Stomach (tissue), 9 donors: Measurements from ENCODE around the gene PARD3. TPM values are rescaled to one million over a fixed set of nuclear protein-coding genes. Genes with fewer than 3 reads are reported as not detected.
A peak's percentile ranks its signal among the peaks of the same experiment; 100 is the strongest.
"Not testable (repeated sequence)": the region's sequence is repeated elsewhere in the genome, so short reads cannot be mapped to it uniquely, and the experiment has no call there.

ENCODE experiments used
- DNase-seq, 2 donors: peaks; one replicate each; pipeline versions ENCODE4 v3.0.0 to v3.0.0-alpha.2; 2013 to 2019
- H3K27ac ChIP-seq, 5 donors: fragments of 200-600 bp in 4 of 5; sonication (generic) in 4 of 5; one replicate each; pipeline ENCODE4 v1.5.1; 2013 to 2019; ENCODE audit warnings: mild to moderate bottlenecking in 1 of 5, moderate library complexity in 1 of 5
- H3K27me3 ChIP-seq, 3 donors: fragments of 200-600 bp; sonication (generic); one replicate each; pipeline ENCODE4 v1.5.1; 2017 to 2019; ENCODE audit warnings: mixed run types in 1 of 3
- H3K36me3 ChIP-seq, 4 donors: fragments of 200-600 bp; sonication (generic); 1 replicate in 3 of 4; 2 replicates in 1 of 4; pipeline ENCODE4 v1.5.1; 2016 to 2019
- H3K4me1 ChIP-seq, 4 donors: fragments of 200-600 bp; sonication (generic); one replicate each; pipeline ENCODE4 v1.5.1; 2016 to 2019
- H3K4me3 ChIP-seq, 4 donors: fragments of 200-600 bp; sonication (generic) in 3 of 4; one replicate each; pipeline ENCODE4 v1.5.1; 2016 to 2019; ENCODE audit warnings: mild to moderate bottlenecking in 1 of 4
- H3K9me3 ChIP-seq, 4 donors: fragments of 200-600 bp; sonication (generic); one replicate each; pipeline ENCODE4 v1.5.1; 2016 to 2019
- EP300 ChIP-seq: sonication (generic); formaldehyde crosslinking; IDR thresholded peaks from one replicate; pipeline ENCODE4 v1.6.1; 2017; ENCODE audit warnings: antibody characterized with exemption
- POLR2A ChIP-seq, 4 donors: fragments of 450-650 bp; IDR thresholded peaks; one replicate each; pipeline ENCODE4 v1.6.1; 2016; ENCODE audit warnings: antibody characterized with exemption in 4 of 4, control low read depth in 2 of 4, mild to moderate bottlenecking in 1 of 4, moderate library complexity in 1 of 4
- POLR2AphosphoS5 ChIP-seq, 3 donors: sonication (generic); formaldehyde crosslinking; IDR thresholded peaks; one replicate each; pipeline ENCODE4 v1.6.1; 2016; ENCODE audit warnings: antibody characterized with exemption in 3 of 3
- WGBS, 5 donors: extraction: QIAGEN DNeasy Blood & Tissue Kit in 3 of 5; methylation state at CpG; one replicate each; pipeline versions ENCODE4 v1.1.5 to v1.1.7; 2013 to 2018; 5-methylcytosine and 5-hydroxymethylcytosine counted together
- intact Hi-C: fragments of 100-400 bp; cut with DNase I; formaldehyde crosslinking; loops from one replicate; pipeline ENCODE4 v1.15.1; 2023; ENCODE audit warnings: low total_unique reads
- polyA plus RNA-seq, 3 donors: library from polyadenylated mRNA; stranded (reverse); fragments of 200-250 nt; gene quantifications; one replicate each; pipeline ENCODE4 v1.2.3, GENCODE V29; 2013
- total RNA-seq, 5 donors: library from RNA; depleted of rRNA; stranded (reverse); fragments of >200 nt; gene quantifications; one replicate each; pipeline versions ENCODE4 v1.1.0 to v1.2.3, GENCODE V29; 2014 to 2016
- TF ChIP-seq, protein P1 (sequence below), 7 experiments: fragments of 450-650 bp in 4 of 7; fragments of 200-600 bp in 3 of 7; sonication (generic) in 3 of 7; IDR thresholded peaks; one replicate each; pipeline ENCODE4 v1.5.1; 2016 to 2019; ENCODE audit warnings: antibody characterized with exemption in 7 of 7, control low read depth in 2 of 7, mild to moderate bottlenecking in 1 of 7
- donor health status: healthy with polysubstance abuse.
- donor health status: Bipolar disorder and iron deficiency.
- donor health status: healthy.

PARD3 gene
- total and polyA plus RNA-seq, 8 donors, result 13.7 to 118 (median 31.8) TPM

DNA sequence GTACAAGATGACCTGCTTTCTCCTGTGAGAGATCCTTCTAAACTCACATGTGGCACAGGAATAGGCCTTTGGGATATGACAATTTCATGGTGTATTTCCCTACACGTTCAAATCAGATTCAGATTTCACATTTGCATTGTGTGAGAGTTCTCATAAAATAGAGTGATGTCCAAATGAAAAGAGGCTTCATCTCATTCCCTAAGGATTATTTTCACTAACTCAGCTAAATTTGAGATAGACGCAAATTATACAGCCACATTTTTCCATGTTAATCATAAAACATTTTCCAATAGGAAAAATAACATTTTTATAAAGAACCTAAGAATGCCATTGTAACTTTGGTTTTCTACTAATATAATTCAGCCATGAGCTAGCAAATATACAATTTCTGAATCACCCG is 35.5 kb upstream of the PARD3 start:
- H3K36me3 ChIP-seq, result no peaks in the 10 kb centered on the region
- intact Hi-C loops, result no loop called here
- H3K4me3 ChIP-seq, result no peak overlapping the region
- WGBS, 5 donors, result 75 to 81% (median 80%) methylated on average over 3 of the region's 3 CpGs
- H3K27me3 ChIP-seq, result no peaks in the 10 kb centered on the region
- peaks cover 0 to 7% (median 3%) of the 10 kb centered on the region in 4 donors for H3K4me1 ChIP-seq
- H3K27ac ChIP-seq, result no peak overlapping the region
- DNase-seq, result no peak
- no peaks in the 10 kb centered on the region for H3K9me3 ChIP-seq
- TF ChIP-seq EP300, result no peak
- TF ChIP-seq, protein P1, sequence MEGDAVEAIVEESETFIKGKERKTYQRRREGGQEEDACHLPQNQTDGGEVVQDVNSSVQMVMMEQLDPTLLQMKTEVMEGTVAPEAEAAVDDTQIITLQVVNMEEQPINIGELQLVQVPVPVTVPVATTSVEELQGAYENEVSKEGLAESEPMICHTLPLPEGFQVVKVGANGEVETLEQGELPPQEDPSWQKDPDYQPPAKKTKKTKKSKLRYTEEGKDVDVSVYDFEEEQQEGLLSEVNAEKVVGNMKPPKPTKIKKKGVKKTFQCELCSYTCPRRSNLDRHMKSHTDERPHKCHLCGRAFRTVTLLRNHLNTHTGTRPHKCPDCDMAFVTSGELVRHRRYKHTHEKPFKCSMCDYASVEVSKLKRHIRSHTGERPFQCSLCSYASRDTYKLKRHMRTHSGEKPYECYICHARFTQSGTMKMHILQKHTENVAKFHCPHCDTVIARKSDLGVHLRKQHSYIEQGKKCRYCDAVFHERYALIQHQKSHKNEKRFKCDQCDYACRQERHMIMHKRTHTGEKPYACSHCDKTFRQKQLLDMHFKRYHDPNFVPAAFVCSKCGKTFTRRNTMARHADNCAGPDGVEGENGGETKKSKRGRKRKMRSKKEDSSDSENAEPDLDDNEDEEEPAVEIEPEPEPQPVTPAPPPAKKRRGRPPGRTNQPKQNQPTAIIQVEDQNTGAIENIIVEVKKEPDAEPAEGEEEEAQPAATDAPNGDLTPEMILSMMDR (IDR thresholded peaks at IDR 0.05), result no peak
- no peak for TF ChIP-seq POLR2AphosphoS5 (IDR thresholded peaks at IDR 0.05)
- no peak for TF ChIP-seq POLR2A (IDR thresholded peaks at IDR 0.05)

DNA sequence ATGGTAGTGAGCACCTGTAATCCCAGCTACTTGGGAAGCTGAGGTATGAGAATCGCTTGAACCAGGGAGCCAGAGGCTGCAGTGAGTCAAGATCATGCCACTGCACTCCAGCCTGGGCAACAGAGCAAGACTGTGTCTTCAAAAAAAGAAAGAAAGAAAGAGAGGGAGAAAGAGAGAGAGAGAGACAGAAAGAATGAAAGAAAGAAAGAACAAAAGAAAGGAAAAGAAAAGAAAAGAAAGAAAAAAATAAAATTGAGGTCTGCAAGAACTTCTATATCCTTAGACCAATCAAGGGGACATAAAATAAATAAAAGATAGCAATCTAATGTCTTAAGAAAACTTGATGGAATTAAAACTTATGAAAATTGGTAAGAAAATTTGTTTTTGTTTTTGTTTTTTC is 34.9 kb upstream of the PARD3 start:
- WGBS, 5 donors, result 85 to 100% (median 96%) methylated on average over 1 of the region's 1 CpG
- Histone ChIP-seq H3K4me3 (no peak overlapping the region), H3K27me3 (no peaks in the 10 kb centered on the region), H3K27ac (no peak overlapping the region), H3K4me1 (peaks cover 0 to 7% (median 3%) of the 10 kb centered on the region in 4 donors), H3K36me3 (no peaks in the 10 kb centered on the region), H3K9me3 (no peaks in the 10 kb centered on the region)
- TF ChIP-seq, protein P1 (IDR thresholded peaks at IDR 0.05), result no peak
- DNase-seq, result no peak
- intact Hi-C loops, result no loop called here

DNA sequence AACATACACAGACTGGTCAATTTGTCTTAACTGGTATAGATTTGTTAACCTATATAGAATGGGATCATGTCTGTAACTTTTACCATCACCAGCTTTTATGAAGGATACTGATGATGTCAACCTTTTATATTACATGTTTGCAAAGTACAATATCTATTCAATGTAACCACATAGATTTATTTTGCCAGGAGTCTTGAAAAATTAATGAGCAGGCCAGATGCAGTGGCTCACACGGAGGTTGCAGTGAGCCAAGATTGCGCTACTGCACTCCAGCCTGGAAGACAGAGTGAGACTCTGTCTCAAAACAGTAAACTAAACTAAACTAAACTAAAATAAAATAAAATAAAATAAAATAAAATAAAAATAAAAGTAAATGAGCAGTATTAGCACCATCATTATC is 30.0 kb upstream of the PARD3 start:
- Histone ChIP-seq H3K27ac (no peak overlapping the region), H3K4me3 (no peak overlapping the region), H3K36me3 (no peaks in the 10 kb centered on the region), H3K9me3 (no peaks in the 10 kb centered on the region), H3K4me1 (no peaks in the 10 kb centered on the region), H3K27me3 (no peaks in the 10 kb centered on the region)
- 77 to 88% (median 85%) methylated on average over 2 of the region's 2 CpGs for WGBS, 5 donors
- TF ChIP-seq POLR2A (IDR thresholded peaks at IDR 0.05), result no peak
- TF ChIP-seq POLR2AphosphoS5 (IDR thresholded peaks at IDR 0.05), result no peak
- TF ChIP-seq, protein P1 (IDR thresholded peaks at IDR 0.05), result no peak
- no peak for TF ChIP-seq EP300
- peak in 1 of 2 donors; percentile 32 for DNase-seq
- intact Hi-C loops, result no loop called here

DNA sequence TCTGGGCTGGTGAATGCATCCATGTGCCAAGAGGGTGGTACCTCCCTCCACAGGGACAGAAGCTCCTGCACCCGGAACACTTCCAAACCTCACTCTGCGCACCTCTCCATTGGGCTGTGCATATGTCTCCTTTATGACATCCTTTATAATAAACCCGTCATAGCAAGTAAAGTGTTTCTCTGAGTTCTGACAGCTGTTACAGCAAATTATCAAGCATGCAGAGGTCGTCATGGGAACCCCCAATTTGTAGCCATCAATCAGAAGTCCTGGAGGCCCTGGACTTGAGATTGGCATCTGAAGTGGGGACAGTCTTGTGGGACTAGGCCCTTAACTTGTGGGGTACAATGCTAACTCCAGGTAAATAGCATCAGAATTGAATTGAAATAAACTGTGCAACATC is 29.4 kb upstream of the PARD3 start:
- Histone ChIP-seq H3K36me3 (no peaks in the 10 kb centered on the region), H3K9me3 (no peaks in the 10 kb centered on the region), H3K4me3 (no peak overlapping the region), H3K4me1 (no peaks in the 10 kb centered on the region), H3K27me3 (no peaks in the 10 kb centered on the region), H3K27ac (no peak overlapping the region)
- whole genome bisulfite sequencing, 5 donors, result 89 to 93% (median 90%) methylated on average over 3 to 4 of the region's 4 CpGs
- no peak for DNase-seq
- intact Hi-C loops, result no loop called here
- TF ChIP-seq POLR2AphosphoS5 (IDR thresholded peaks at IDR 0.05) (no peak), POLR2A (IDR thresholded peaks at IDR 0.05) (no peak), EP300 (no peak)
- TF ChIP-seq, protein P1 (IDR thresholded peaks at IDR 0.05), result no peak

DNA sequence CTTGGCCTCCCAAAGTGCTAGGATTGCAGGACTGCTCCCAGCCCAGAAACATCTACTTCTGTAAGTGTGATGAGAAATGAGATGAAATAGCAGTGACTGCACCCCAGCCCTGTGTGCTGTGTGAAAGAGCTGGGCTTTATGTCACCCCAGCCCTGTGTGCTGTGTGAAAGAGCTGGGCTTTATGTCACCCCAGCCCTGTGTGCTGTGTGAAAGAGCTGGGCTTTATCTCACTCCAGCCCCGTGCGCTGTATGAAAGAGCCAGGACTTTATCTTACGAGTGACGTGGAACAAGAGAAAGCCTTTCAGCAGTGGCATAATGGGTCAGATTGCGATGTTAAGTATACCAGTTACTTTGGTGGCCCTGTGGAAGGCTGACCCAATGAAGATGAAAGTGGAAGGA is 28.4 kb upstream of the PARD3 start:
- H3K9me3 ChIP-seq, DNase-seq, H3K27me3 ChIP-seq, H3K4me3 ChIP-seq, intact Hi-C loops, H3K4me1 ChIP-seq, H3K36me3 ChIP-seq, H3K27ac ChIP-seq: not testable (repeated sequence)
- 34 to 84% (median 61%) methylated on average over 5 of the region's 5 CpGs for WGBS, 5 donors
